HG02623 (cell line): ENCODE data around the gene TASP1.

Experiments used
- ATAC-seq: cut with Tn5 transposase; IDR thresholded peaks from one replicate; pipeline ENCODE4 v1.9.1; 2021; ENCODE audit warnings: moderate library complexity; ENCODE audit not compliant: unreplicated experiment

TASP1 gene

DNA sequence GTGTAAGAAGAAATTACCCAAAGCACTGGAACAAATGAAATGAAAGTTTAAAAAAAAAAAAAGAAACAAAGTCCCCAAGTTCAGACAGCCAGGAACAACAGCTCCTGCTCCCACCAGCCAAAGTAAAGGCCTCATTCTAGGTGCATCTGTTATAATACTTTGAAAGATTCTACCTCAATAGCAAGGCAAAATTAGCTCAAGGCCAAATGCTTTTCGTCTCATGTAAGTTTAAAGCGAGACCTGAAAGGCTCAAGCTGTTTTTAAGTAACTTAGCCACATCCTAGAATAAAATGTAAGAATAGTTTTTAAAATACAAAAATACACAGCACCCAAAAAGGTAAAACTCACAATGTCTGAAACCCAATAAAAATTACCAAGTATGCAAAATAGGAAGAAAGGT, 64.7 kb downstream of the TASP1 start:
- ATAC-seq, result no peak

DNA sequence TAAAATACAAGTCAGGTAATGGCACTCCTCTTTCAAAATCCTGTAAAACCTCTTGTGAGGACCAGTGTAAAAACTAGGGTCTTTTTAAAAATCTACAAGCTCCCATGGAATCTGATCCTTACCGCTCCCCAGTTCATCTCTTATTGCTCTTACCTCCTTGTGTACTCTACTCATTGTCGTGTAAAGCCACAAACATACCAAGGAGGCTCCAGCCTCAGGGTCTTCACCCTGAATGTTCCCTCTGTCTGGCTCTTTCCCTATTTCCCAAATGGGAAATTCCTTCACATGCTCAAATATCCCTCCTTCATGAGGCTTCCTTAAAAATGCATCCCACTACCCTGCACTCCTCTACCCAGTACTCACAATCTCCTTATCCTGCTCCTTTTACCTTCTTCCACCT, 67.1 kb downstream of the TASP1 start:
- ATAC-seq, result no peak

DNA sequence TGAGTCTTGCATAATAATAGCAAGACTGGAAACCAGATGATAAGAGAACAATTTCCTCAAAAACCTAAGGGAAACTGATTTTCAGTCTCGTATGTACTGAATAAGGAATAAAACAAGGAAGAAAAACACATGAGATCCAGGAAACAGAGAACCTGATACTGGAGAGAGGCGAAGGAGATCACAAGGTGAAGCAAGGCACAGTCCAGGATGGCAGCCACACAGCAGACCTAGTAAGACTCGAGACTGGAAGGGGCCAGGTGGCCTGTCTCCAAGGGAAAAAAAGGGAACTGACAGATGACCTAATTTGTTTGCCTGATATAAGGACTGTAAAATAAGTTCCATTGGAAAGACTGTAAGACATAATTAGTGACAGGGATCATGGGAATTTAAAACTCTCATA, 71.1 kb downstream of the TASP1 start:
- no peak for ATAC-seq

DNA sequence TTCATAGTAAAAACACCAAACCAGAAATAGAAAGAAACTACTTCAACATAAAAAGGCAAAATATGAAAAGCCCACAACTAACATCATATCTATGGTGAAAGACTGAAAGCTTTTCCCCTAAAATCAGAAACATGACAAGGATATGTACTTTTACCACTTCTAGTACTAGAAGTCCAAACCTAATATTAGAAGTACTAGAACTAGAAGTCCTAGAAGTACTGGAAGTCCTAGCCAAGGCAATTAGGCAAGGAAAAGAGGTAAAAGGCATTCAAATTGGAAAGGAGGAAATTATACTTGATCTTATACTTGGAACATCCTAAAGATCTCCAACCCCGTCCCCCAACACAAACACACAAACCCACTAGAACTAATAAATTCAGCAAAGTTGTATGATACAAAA, 74.9 kb downstream of the TASP1 start:
- ATAC-seq, result no peak

DNA sequence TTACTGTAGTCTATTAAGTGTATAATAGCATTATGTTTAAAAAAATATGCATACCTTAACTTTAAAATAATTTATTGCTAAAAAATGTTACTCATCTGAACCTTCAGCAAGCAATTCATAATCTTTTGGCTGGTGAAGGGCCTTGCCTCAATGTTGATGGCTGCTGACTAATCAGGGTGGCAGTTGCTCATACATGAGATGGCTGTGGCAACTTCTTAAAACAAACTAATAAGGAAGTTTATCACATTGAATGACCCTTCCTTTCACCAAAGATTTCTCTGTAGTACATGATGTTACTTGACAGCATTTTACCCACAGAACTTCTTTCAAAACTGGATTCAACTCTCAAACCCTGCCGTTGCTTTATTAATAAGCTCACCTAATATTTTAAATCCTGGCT, 84.0 kb downstream of the TASP1 start:
- no peak for ATAC-seq

DNA sequence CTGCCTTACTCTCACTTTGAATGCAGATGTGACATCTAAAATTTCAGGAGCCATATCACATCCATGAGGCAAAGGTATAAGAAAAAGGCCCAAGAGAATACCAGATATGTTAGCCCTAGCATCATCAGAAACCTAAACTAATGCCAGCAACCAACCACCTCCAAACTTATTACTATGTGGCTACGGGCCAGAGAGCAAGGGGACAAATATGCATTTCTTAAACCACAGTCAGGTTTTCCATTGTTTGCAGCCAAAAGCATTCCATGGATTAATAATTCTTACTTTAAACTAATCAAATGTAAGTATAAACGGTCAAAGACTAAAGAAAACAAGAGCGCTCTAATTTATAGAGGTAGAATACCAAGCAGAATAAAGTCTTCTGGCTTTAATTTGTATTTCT, 84.7 kb downstream of the TASP1 start:
- no peak for ATAC-seq

DNA sequence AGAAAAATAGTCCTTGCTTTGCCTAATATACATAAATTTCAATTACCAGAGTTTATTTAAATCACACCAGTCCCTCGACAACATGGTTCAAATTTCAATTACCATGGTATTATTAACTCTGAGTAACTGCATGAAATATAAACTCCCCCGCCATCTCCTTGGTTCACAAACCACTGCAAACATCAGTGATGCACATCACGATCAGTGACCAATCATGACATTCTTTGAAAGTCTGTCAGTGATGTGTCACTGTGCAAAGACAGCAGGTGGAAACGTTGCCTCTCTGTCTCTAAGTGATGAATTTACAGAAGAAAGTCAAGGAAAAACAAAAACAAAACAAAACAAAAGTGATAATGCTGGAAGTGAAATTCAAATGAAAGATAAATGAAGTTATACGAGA, 86.7 kb downstream of the TASP1 start:
- ATAC-seq, result no peak

DNA sequence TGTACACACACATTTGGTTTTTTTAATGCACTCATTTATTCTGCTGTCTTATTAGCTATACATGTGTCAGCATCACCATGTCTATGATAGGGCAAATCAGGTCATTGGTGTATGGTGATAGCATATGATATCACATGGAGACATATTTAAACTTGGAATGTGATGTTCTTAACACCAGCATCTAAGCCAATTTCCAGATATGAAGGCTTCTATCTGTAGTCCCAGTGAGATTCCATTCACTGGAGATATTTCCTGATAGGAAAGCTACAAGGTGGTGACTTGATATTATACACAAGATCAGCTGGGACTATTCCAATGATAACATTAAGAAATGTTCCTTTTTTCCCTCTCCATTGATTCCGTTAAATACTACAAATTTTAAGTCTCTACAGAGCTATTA, 89.3 kb downstream of the TASP1 start:
- ATAC-seq, result no peak

DNA sequence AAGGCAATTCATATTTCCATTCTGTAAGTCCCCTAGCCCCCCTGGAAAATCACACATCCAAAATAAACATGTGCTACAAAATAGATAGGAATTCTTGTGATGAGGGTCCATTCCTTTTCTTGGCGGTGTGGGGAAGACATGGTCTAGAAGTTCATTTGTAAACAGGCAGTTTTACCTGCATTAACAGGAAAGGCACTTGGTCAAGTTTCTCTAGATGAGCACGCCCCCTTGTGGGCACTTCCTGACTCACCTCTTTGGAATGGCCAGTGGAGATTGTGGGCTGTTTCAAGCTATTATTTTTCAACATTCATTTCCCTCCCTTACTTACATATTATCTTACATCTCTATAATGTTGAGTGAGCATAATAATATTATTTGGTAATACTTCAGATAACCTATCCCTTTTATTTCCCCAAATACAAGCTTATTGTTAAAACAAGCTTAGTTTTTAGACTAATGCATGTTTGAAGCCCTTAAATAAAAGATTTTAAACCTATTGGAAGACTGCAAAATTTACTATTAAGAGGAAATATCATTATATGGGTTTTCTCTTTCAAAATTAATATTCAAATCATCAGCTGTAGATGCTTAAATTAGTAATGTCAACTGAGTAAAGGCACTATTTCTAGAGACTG, 92.1 kb downstream of the TASP1 start:
- ATAC-seq, result peak; percentile 60

DNA sequence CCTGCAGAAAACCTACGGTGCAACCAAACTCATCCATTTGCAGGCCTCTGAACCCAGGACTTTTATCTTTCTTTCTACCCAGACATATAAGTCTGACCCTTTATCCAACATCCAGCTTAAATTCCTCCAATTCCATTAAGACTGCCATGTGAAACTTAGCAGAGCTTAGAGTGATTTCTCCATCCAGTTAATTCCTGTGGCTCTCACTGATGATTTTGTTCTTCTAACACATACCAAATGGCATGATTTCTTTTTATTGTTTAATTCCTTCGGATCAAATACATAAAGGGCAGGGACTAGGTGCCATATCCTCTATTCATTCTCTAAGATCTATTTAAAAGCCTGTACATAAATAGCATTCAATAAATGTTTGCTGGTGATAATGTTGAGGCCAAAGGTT, 92.9 kb downstream of the TASP1 start:
- no peak for ATAC-seq

DNA sequence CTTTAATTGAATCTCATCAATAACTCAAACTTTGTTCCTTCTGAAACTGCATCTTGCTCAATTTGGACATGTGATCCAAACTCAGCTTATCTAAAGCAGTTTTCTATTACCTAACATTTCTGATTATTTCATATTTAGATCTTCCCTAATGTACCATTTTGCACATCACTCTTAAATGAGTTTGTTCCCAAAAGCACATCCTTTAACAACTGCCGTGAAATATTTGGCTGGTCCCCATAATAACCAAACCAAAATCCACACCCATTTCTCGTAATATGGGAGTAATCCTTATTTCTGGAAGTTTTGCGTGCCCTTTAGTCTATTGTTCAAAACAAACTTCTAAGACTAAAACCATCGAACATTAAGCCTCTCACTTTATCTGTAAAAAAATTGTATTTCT, 94.9 kb downstream of the TASP1 start:
- no peak for ATAC-seq

DNA sequence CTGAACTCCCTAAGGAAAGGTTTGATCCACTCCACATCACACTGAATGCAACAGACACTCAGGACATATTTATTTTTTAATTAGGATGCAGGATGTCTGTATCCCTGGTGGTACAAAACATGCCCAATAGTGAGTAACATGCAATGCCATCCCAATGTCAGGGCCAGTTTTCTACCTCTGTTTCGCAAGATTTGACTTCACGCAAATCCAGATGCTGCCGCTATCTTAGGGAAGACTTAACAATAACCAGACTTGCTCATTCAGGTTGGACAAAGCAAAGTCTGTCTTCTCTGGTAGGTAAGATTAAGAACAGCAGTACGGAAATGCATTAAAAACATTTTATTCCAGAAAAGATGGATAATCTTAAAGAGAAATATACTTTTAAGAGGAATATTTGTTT, 103.1 kb downstream of the TASP1 start:
- no peak for ATAC-seq

DNA sequence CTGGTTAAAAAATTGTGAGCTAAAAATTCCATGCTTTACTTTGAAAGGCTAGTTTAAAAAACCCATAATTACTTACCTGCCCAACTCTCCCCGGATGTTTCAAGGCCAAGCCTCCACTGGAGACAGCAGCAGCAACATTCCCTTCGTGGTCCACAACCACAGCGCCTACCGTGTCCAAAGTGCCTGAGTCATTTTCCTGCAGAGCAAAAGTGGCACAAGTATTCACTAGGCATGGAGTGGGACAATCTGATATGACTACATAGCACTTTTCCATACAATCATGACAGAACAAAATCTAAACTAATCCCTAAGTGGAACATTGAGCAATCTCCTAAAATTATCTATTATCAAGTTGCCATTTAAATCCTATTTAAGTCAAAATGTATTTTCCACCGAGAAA, 104.8 kb downstream of the TASP1 start:
- ATAC-seq, result no peak

DNA sequence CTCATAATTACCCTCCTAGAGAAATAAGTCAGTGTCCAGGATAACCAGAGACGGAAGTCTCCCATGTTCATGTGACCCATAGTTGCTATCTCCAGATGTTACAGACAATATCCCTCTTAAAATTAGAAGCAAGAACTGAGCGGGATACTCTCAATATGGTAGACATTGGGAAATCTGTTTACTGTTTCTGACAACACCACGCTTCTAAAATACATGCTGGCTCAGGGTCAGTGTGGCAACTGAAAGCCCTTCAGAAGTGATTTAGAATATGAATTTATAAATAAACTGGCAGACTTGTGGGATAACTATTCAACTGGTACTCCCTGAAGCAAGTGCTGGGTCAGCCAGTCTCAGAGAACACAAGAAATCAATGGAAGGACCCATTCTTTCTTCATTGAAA, 108.6 kb downstream of the TASP1 start:
- no peak for ATAC-seq

DNA sequence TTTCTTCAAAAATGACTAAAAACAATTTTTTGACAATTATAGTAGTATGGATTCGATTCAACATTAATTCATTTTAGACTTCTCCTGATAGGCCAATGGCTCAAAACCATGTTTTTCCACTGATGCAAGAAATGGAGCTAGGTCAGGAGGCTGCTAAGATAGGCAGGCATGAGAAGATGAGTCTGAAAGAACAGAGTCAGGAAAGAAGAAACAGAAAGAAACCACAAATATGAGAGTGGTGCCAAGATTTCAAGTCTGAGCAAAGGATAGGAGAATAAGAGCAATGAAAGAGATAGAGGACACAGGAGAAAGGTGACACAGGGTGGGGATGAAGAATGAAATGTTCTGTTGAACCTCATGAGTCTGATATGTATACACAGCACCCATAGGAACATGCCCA, 112.2 kb downstream of the TASP1 start:
- no peak for ATAC-seq

DNA sequence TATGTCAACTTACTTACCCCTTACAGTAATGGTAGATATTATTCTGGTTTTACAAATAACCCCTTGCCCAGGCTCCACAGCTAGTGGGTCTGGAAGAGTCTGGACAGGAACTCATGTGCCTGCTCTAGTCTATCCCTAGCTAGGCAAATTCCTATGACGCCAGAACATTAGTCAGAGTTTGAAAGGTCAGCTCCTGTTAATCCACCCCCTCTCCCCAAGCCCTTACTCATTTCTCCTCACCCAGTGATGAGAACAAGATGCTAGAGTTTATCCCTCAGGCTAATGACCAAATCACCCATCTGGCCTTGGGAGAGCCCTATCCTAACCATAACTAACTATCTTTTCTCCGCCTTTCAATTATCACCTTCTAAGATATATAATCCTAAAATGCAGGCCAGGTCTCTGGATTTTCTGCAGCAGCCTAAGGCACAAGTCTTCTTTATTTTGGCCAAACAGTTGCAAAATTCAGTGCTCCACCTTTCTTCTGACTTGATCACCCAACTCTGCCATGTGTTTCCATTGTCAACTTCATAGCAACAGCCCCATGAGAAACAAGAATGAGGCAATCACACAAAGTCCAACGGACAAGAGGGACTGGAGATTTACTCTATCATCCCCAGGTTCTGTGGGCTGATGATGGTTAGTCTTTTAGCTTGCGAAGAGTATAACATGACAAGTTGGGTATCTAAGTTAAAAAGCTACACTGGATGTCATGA, 113.3 kb downstream of the TASP1 start:
- ATAC-seq, result no peak

DNA sequence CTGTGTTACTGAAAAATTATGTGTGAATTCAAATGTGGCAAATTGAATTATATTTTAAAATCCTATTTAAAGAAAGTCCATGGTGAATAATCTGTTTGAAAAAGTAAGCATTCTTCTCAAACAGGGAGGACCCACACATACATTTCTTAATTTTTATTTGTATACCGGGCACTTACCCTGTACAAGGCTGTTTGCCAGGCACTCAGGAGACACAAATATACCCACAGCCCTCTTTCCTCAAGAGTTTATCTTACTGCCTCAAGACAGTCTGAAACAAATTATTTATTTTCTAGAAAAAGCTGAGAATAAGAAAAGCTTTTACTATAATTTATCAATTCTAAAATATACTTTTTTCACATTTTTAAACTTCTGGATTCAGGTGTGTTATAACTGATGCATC, 114.4 kb downstream of the TASP1 start:
- ATAC-seq, result no peak

DNA sequence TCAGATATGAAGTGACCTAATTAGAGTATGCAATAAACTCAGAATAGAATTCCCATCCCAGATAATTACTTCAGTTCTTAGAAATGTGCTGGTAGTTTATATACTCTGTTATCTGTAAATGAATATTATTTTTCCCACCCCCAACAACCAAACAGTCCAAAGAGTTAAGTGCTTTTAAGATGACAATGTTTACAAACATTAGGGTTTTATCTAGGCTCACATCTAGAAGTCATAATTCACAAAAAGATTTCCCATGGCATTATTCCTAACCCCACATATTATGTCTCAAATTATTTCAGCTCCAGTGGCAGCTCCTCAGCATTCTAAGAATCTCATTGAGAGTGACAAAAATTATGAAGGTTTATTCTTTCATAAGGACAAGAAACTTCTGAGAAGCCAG, 120.9 kb downstream of the TASP1 start:
- no peak for ATAC-seq

DNA sequence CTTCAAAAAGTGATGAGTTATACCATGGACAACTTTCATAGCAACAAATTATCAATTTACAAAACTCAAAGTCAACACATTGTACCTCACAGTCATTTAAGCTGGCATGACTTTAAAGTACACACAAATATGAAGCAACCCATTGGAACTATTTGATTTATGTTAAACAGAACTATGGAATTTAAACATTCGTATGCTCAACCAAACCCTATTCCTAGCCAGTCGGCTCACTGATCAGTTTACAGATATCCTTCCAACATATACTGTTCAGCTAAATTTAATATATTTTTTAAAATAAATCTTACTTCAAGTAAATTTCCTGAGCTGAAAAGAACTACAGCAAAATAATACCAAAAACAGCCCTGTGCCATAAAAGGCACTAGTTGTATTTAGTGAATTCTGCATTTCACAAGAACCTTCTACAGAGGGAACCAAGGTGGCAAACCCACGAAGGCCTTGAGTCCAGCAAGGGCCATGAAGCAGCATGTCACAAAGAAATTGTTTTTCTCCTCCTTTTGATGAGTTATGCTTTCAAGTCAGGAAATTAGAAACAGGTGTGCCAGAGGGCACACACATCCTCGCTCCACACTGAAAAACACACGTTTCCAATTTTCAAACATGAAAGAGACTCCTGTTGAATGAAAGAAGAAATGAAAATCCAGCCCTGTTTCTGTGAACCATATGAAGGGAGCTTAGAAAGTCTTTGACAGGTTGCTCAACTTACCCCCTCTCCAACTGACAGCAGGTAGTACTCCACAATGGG, 122.8 kb downstream of the TASP1 start:
- no peak for ATAC-seq

DNA sequence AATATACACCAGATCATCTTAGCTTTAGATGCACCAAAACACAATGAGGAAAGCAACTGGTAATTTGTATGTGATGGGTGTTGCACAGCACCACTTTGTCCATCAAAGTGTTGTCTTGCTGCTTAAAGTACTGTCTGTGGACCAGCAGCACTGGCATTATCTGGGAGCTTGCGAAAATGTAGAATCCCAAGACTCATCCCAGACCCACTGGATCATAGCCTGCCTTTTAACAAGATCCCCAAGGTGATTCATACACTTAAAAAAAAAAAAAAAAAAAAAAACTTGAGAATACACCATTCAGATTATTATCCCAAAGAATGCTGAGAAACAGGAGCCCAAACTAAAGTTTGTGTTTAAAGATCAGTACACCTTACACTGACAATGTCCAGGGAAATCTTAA, 123.4 kb downstream of the TASP1 start:
- ATAC-seq, result no peak

DNA sequence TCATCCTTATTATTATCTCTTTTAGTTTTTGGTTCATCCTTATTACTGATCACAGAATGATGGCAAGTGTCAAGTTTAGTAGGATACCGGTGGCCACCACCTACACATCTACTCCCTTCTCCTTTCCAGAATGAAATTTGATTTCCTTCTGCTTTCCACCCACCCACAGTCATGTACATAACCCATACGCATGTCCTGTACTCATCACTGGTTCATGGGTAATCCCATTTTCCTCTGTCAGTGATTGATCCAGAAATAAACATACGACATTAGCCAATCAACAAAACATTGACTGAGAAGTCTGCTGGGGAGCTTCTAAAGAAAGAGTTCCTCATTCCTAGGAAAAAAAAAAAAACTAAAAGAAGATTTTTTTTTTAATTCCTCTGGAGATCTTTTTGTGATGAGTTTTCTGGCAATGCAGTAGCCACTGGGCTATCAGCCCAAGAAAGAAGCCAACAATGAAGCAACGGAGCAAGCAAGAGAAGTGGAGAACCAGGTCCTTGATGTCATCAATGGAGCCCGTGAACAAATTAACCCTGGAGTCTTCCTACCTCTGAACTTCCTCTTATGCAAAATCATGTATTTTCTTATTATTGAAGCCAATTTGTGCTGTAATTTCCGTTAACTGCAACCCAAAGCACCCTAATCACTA, 127.8 kb downstream of the TASP1 start:
- ATAC-seq, result no peak

DNA sequence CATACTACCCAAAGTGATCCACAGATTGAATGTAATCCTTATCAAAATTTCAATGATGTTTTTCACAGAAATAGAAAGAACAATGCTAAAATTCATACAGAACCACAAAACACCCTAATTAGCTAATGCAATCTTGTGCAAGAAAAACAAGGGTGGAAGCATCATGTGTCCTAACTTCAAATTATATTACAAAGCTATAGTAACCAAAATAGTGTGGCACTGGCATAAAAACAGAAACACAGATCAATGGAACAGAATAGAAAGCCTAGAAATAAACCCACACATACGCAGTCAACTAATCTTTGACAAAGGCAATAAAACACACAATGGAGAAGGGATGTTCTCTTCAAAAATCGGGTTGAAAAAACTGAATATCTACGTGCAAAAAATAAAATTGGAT, 131.1 kb downstream of the TASP1 start:
- no peak for ATAC-seq
